Cardiac muscle cell (in vitro differentiated cells and primary cell): ENCODE results near the gene PRKACA. TPM values are rescaled to one million over a fixed set of nuclear protein-coding genes. Genes with fewer than 3 reads are reported as not detected.

Experiments used
- DNase-seq, 2 donors: peaks; one replicate each; pipeline versions ENCODE4 v3.0.0 to v3.0.0-alpha.2; 2010 to 2017; ENCODE audit warnings: low read depth in 1 of 2, low spot score in 1 of 2
- H3K27ac ChIP-seq: fragments of 200-600 bp; sonication (generic); 2 replicates; pipeline ENCODE4 v1.5.1; 2016
- H3K27me3 ChIP-seq: fragments of 200-600 bp; sonication (generic); 2 replicates; pipeline ENCODE4 v1.6.0; 2016; ENCODE audit warnings: control low read depth
- H3K36me3 ChIP-seq: fragments of 200-600 bp; sonication (generic); 2 replicates; pipeline ENCODE4 v1.5.1; 2016; ENCODE audit warnings: control low read depth
- H3K4me1 ChIP-seq: fragments of 200-600 bp; sonication (generic); 2 replicates; pipeline ENCODE4 v1.8.1; 2017; ENCODE audit warnings: low read depth, mild to moderate bottlenecking, mixed run types
- H3K4me3 ChIP-seq: fragments of 200-600 bp; sonication (generic); 2 replicates; pipeline ENCODE4 v1.5.1; 2016; ENCODE audit warnings: mild to moderate bottlenecking
- H3K9me3 ChIP-seq: fragments of 200-600 bp; sonication (generic); 2 replicates; pipeline ENCODE4 v1.5.1; 2017; ENCODE audit warnings: low read depth, mild to moderate bottlenecking, control low read depth
- polyA plus RNA-seq: library from polyadenylated mRNA; unstranded; fragments of >200 nt; fragmentation: Nextera tagmentation; extraction: Ambion mirVana; gene quantifications from 2 replicates; pipeline ENCODE4 v1.2.1, GENCODE V29; 2016
- total RNA-seq: library from RNA; depleted of rRNA; stranded (reverse); fragments of >200 nt; gene quantifications from 2 replicates; pipeline ENCODE4 v1.2.3, GENCODE V29; 2016
- TF ChIP-seq, protein P1 (sequence below): IDR thresholded peaks from 2 replicates; pipeline ENCODE4 v1.5.1; 2012; ENCODE audit warnings: low read depth, mild to moderate bottlenecking, low read length

PRKACA gene
- total and polyA plus RNA-seq, 2 experiments from 2014 or later: 30.6 to 95.2 TPM

DNA sequence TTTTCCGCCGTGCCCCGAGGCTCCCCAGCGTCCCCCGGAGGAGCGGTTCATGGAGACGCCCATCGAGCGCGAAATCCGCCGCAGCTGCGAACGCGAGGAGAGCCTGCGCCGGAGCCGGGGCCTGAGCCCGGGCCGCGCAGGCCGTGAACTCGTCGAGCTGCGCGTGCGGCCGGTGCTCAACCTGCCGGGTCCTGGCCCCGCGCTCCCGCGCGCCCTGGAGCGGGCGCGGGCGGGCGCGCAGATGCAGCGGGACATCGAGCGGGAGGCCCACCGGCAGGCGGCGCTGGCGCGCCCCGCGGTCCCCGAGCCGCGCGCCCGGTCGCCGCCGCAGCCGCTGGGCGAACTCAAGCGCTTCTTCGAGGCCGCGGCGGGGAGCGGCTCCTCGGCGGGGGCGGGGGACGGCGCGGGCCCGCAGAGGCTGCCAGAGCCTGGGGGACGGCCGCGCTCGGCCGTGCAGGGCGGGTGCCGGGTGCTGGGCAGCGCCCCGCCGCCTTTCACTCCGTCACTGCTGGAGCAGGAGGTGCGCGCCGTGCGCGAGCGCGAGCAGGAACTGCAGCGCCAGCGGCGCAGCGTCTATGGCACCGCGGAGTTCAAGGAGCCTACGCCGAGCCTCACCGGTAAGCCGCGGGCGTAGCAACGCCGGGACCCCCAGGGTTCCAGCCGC, 44.2 kb downstream of the PRKACA start:
- no peaks in the 10 kb centered on the region for H3K36me3 ChIP-seq
- TF ChIP-seq, protein P1, sequence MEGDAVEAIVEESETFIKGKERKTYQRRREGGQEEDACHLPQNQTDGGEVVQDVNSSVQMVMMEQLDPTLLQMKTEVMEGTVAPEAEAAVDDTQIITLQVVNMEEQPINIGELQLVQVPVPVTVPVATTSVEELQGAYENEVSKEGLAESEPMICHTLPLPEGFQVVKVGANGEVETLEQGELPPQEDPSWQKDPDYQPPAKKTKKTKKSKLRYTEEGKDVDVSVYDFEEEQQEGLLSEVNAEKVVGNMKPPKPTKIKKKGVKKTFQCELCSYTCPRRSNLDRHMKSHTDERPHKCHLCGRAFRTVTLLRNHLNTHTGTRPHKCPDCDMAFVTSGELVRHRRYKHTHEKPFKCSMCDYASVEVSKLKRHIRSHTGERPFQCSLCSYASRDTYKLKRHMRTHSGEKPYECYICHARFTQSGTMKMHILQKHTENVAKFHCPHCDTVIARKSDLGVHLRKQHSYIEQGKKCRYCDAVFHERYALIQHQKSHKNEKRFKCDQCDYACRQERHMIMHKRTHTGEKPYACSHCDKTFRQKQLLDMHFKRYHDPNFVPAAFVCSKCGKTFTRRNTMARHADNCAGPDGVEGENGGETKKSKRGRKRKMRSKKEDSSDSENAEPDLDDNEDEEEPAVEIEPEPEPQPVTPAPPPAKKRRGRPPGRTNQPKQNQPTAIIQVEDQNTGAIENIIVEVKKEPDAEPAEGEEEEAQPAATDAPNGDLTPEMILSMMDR: peak; percentile 7
- H3K4me3 ChIP-seq: peak overlapping the region; percentile 89
- no peak overlapping the region for H3K27ac ChIP-seq
- H3K27me3 ChIP-seq: peaks cover 14% of the 10 kb centered on the region
- DNase-seq: peak; percentile 81 to 86
- peaks cover 15% of the 10 kb centered on the region for H3K4me1 ChIP-seq
- H3K9me3 ChIP-seq: no peaks in the 10 kb centered on the region

DNA sequence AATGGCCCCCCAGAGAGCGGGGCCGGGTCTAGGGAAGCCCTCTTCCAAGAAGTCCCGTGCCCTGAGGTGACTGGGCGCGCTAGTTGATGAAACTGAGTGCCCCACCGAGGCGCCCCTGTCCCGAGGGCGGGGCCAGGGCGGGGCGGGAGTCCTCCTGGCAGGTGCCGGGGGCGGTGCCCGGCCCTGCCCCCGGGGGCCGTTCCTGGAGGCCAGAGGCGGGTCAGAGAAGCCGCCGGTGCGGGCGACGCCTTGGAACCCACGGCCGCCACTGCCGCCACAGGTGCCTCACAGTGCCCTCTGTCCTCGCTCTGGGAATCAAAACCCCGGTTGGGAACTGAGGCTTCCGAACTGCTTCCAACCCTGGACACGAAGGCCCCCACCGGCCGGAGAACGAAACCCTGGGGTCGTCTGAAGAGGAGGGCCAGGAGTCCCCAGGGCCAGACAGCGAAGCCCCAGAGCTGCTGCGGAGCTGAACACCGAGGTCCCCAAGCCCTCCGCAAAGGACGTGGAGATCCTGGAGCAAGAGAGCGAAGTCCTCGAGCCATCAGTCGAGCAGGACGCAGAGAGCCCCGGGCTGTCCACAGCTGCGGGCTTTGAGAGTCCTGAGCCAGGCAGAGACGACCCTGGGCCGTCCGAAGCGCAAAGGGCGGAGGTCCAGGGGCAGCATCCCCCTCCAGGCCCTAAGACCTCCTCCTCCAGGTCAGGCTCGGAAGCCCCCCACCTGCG, 44.9 kb downstream of the PRKACA start, which contains the start of gene MISP3:
Gene MISP3 (plus strand): TSS at position 252 of the 726 bp plus-strand sequence. CDS start 524 bp downstream, outside the sequence.
- Histone ChIP-seq H3K27me3 (peaks cover 14% of the 10 kb centered on the region), H3K36me3 (no peaks in the 10 kb centered on the region), H3K27ac (peak within 1 kb of the TSS; percentile 40), H3K4me3 (peak within 1 kb of the TSS; percentile 89), H3K4me1 (peaks cover 15% of the 10 kb centered on the region), H3K9me3 (no peaks in the 10 kb centered on the region)
- DNase-seq: peak in 1 of 2 donors; percentile 59
- TF ChIP-seq, protein P1: peak; percentile 1

DNA sequence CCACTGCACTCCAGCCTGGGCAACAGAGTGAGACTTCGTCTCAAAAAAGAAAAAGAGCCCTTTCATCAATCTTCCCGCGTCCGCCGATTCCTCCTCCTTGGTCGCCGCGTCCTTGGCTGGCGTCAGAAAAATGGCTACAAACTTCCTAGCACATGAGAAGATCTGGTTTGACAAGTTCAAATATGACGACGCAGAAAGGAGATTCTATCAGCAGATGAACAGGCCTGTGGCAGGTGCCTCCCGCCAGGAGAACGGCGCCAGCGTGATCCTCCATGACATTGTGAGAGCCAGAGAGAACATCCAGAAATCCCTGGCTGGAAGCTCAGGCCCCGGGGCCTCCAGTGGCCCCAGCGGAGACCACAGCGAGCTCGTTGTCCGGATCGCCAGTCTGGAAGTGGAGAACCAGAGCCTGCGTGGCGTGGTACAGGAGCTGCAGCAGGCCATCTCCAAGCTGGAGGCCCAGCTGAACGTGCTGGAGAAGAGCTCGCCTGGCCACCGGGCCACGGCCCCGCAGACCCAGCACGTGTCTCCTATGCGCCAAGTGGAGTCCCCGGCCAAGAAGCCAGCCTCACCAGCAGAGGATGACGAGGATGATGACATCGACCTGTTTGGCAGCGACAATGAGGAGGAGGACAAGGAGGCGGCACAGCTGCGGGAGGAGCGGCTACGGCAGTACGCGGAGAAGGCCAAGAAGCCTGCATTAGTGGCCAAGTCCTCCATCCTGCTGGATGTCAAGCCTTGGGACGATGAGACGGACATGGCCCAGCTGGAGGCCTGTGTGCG, 47.1 kb downstream of the PRKACA start:
- H3K27me3 ChIP-seq: peaks cover 13% of the 10 kb centered on the region

DNA sequence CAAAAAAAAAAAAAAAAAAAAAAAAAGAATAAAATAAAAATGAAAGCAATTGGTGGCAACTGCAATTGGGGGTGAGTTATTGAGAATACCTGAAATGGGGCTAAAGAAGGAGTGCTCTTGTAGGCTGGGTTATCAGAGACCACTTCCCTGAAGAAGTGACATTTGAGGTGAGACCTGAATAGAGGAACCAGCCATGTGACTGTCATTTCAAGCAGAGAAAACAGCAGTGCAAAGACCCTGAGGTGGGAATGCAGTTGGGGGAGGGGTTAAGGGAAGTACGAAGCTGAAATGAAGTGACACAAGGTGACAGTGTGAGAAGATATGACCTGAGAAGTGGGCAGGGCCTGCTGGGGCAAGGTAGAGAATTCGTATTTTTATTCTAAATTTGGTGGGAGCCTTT, 51.4 kb downstream of the PRKACA start:
- H3K9me3 ChIP-seq: no peaks in the 10 kb centered on the region
- TF ChIP-seq, protein P1: no peak
- no peaks in the 10 kb centered on the region for H3K36me3 ChIP-seq
- no peak overlapping the region for H3K27ac ChIP-seq
- no peak for DNase-seq
- no peak overlapping the region for H3K4me3 ChIP-seq
- H3K27me3 ChIP-seq: no peaks in the 10 kb centered on the region
- no peaks in the 10 kb centered on the region for H3K4me1 ChIP-seq

More for the DNA sequence above, 47.1 kb downstream of the PRKACA start:
- Histone ChIP-seq H3K4me3 (no peak overlapping the region), H3K36me3 (no peaks in the 10 kb centered on the region), H3K27ac (no peak overlapping the region), H3K4me1 (peaks cover 15% of the 10 kb centered on the region), H3K9me3 (no peaks in the 10 kb centered on the region)
- TF ChIP-seq, protein P1: no peak
- no peak for DNase-seq

DNA sequence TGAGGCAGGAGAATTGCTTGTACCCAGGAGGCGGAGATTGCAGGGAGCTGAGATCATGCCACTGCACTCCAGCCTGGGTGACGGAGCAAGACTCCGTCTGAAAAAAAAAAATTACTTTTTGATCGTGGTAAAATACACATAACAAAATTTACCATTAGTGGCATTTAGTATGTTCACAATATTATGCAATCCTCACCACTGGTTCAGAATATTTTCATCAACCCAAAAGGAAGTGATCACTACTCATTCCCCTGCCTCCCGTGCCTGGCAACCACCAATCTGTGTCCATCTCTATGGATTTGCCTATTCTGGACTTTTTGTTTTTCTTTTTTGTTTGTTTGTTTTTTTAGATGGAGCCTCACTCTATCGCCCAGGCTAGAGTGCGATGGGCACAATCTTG, 54.5 kb downstream of the PRKACA start:
- DNase-seq: peak in 1 of 2 donors; percentile 11
- H3K9me3 ChIP-seq: no peaks in the 10 kb centered on the region
- H3K4me1 ChIP-seq: no peaks in the 10 kb centered on the region
- no peaks in the 10 kb centered on the region for H3K36me3 ChIP-seq
- no peak overlapping the region for H3K27ac ChIP-seq
- H3K27me3 ChIP-seq: peaks cover 18% of the 10 kb centered on the region
- TF ChIP-seq, protein P1: no peak
- H3K4me3 ChIP-seq: no peak overlapping the region
